Loucy (cell line): Measurements from ENCODE around the gene PACSIN2.

Experiments
- H2AFZ ChIP-seq: fragments of 200-600 bp; sonication (generic); 2 replicates; pipeline ENCODE4 v1.6.0; 2016; ENCODE audit warnings: antibody characterized with exemption, mild to moderate bottlenecking, low read length, moderate library complexity
- H3F3A ChIP-seq: fragments of 200-600 bp; 2 replicates; pipeline ENCODE4 v1.6.0; 2016; ENCODE audit warnings: antibody characterized with exemption, low read depth, mild to moderate bottlenecking
- H3K27me3 ChIP-seq: fragments of 200-600 bp; sonication (generic); 2 replicates; pipeline ENCODE4 v1.6.1; 2014; ENCODE audit warnings: low read length, mild to moderate bottlenecking; ENCODE audit not compliant: insufficient read depth, poor library complexity, severe bottlenecking
- H3K36me3 ChIP-seq: fragments of 200-600 bp; sonication (generic); 2 replicates; pipeline ENCODE4 v1.6.1; 2016; ENCODE audit warnings: low read length; ENCODE audit not compliant: insufficient read depth
- H3K4me1 ChIP-seq: fragments of 200-600 bp; sonication (generic); 2 replicates; pipeline ENCODE4 v1.5.1; 2014; ENCODE audit warnings: low read length, mild to moderate bottlenecking; ENCODE audit not compliant: insufficient read depth, poor library complexity, severe bottlenecking
- H3K4me2 ChIP-seq: fragments of 200-600 bp; sonication (generic); 2 replicates; pipeline ENCODE4 v1.6.0; 2014; ENCODE audit warnings: antibody characterized with exemption, low read length, low read depth, mild to moderate bottlenecking; ENCODE audit not compliant: poor library complexity, severe bottlenecking
- H3K4me3 ChIP-seq: fragments of 200-600 bp; sonication (generic); 2 replicates; pipeline ENCODE4 v1.5.1; 2014; ENCODE audit warnings: low read length, mild to moderate bottlenecking, mixed read lengths; ENCODE audit not compliant: poor library complexity, severe bottlenecking
- H3K79me2 ChIP-seq: fragments of 200-600 bp; sonication (generic); 2 replicates; pipeline ENCODE4 v1.6.1; 2014; ENCODE audit warnings: low read length; ENCODE audit not compliant: insufficient read depth
- H3K9ac ChIP-seq: fragments of 200-600 bp; sonication (generic); 2 replicates; pipeline ENCODE4 v1.6.0; 2014; ENCODE audit warnings: mild to moderate bottlenecking, low read depth, low read length, moderate library complexity; ENCODE audit not compliant: poor library complexity, severe bottlenecking
- H3K9me2 ChIP-seq: fragments of 200-600 bp; sonication (generic); replicated peaks from 2 replicates; pipeline ENCODE4 v1.6.1; 2016; ENCODE audit warnings: low read depth, low read length, mixed read lengths
- H3K9me3 ChIP-seq: fragments of 200-600 bp; sonication (generic); 2 replicates; pipeline ENCODE4 v1.6.1; 2014; ENCODE audit warnings: mild to moderate bottlenecking, antibody characterized with exemption, low read length, low read depth; ENCODE audit not compliant: insufficient read depth
- H4K20me1 ChIP-seq: fragments of 200-600 bp; sonication (generic); 2 replicates; pipeline ENCODE4 v1.6.0; 2014; ENCODE audit warnings: antibody characterized with exemption, low read length, mild to moderate bottlenecking; ENCODE audit not compliant: insufficient read depth, poor library complexity, severe bottlenecking
- CTCF ChIP-seq: fragments of 200-600 bp; sonication (generic); conservative IDR thresholded peaks from 2 replicates; pipeline ENCODE4 v1.5.1; 2014; ENCODE audit warnings: mild to moderate bottlenecking, antibody characterized with exemption, low read length
- EZH2phosphoT487 ChIP-seq: fragments of 200-600 bp; IDR thresholded peaks from 2 replicates; pipeline ENCODE4 v1.6.1; 2018; ENCODE audit warnings: antibody characterized with exemption, mild to moderate bottlenecking, moderate library complexity, borderline replicate concordance

The PACSIN2 gene

GRCh38 chr22:42869888-42870480 is 145.0 kb downstream of the PACSIN2 start:
- H3K4me1 ChIP-seq, result no peaks in the 10 kb centered on the region
- no peak overlapping the region for H2AFZ ChIP-seq
- H3K4me2 ChIP-seq, result no peak overlapping the region
- H3K36me3 ChIP-seq, result peaks cover 42% of the 10 kb centered on the region; the same call in 1 of the 2 replicates
- no peaks in the 10 kb centered on the region for H4K20me1 ChIP-seq
- TF ChIP-seq CTCF, result no peak
- no peak for TF ChIP-seq EZH2phosphoT487
- H3K9me2 ChIP-seq, result no peaks in the 10 kb centered on the region
- H3K9me3 ChIP-seq, result no peaks in the 10 kb centered on the region
- no peaks in the 10 kb centered on the region for H3F3A ChIP-seq
- H3K79me2 ChIP-seq, result no peaks in the 10 kb centered on the region
- H3K4me3 ChIP-seq, result no peak overlapping the region
- no peak overlapping the region for H3K9ac ChIP-seq
- no peaks in the 10 kb centered on the region for H3K27me3 ChIP-seq

- no peaks in the 10 kb centered on the region for H3K9me2 ChIP-seq
- no peaks in the 10 kb centered on the region for H3K4me1 ChIP-seq
- no peak overlapping the region for H3K4me2 ChIP-seq
- H3K27me3 ChIP-seq, result no peaks in the 10 kb centered on the region
- no peaks in the 10 kb centered on the region for H4K20me1 ChIP-seq
- no peaks in the 10 kb centered on the region for H3K79me2 ChIP-seq
- H3K36me3 ChIP-seq, result peaks cover 40% of the 10 kb centered on the region; the same call in 1 of the 2 replicates
- no peaks in the 10 kb centered on the region for H3K9me3 ChIP-seq
- no peaks in the 10 kb centered on the region for H3F3A ChIP-seq
- no peak overlapping the region for H2AFZ ChIP-seq
- no peak overlapping the region for H3K4me3 ChIP-seq
- H3K9ac ChIP-seq, result no peak overlapping the region
- TF ChIP-seq CTCF (no peak), EZH2phosphoT487 (no peak)
These were observed 145.5 kb downstream of the PACSIN2 start for GRCh38 chr22:42869463-42869862.

GRCh38 chr22:42868751-42869251 is 146.1 kb downstream of the PACSIN2 start:
- H3K79me2 ChIP-seq, result no peaks in the 10 kb centered on the region
- TF ChIP-seq CTCF, result no peak
- no peak for TF ChIP-seq EZH2phosphoT487
- H3F3A ChIP-seq, result no peaks in the 10 kb centered on the region
- no peaks in the 10 kb centered on the region for H3K4me1 ChIP-seq
- H3K4me3 ChIP-seq, result no peak overlapping the region
- no peaks in the 10 kb centered on the region for H3K9me3 ChIP-seq
- no peak overlapping the region for H2AFZ ChIP-seq
- peaks cover 33% of the 10 kb centered on the region; the same call in 1 of the 2 replicates for H3K36me3 ChIP-seq
- no peaks in the 10 kb centered on the region for H4K20me1 ChIP-seq
- H3K4me2 ChIP-seq, result no peak overlapping the region
- H3K27me3 ChIP-seq, result no peaks in the 10 kb centered on the region
- H3K9ac ChIP-seq, result no peak overlapping the region
- no peaks in the 10 kb centered on the region for H3K9me2 ChIP-seq
